ENCODE results near the gene SLIT1.
A peak's percentile ranks its signal among the peaks of the same experiment; 100 is the strongest.

Gene SLIT1

GRCh38 chr10:97138174-97138573 is 47.6 kb downstream of the SLIT1 start:
- DNase-seq, result no peak

GRCh38 chr10:97136756-97137155 is 49.0 kb downstream of the SLIT1 start:
- no peak for DNase-seq

- no peak for DNase-seq
Observed at GRCh38 chr10:97135464-97135863, 50.3 kb downstream of the SLIT1 start.

GRCh38 chr10:97134983-97135382 is 50.8 kb downstream of the SLIT1 start:
- DNase-seq, result no peak

GRCh38 chr10:97134110-97134509 is 51.6 kb downstream of the SLIT1 start:
- DNase-seq, result no peak

- no peak for DNase-seq
Observed at GRCh38 chr10:97132273-97132672, 53.5 kb downstream of the SLIT1 start.

- DNase-seq, result no peak
Observed at GRCh38 chr10:97131666-97132065, 54.1 kb downstream of the SLIT1 start.

- no peak for DNase-seq
Observed at GRCh38 chr10:97131181-97131628, 54.6 kb downstream of the SLIT1 start.

GRCh38 chr10:97129666-97130065 is 56.1 kb downstream of the SLIT1 start:
- peak in 1 of 3 donors; percentile 23 for DNase-seq

GRCh38 chr10:97128516-97129154 is 57.1 kb downstream of the SLIT1 start:
- DNase-seq, result no peak

- no peak for DNase-seq
Observed at GRCh38 chr10:97128039-97128492, 57.7 kb downstream of the SLIT1 start.

GRCh38 chr10:97127509-97127908 is 58.2 kb downstream of the SLIT1 start:
- no peak for DNase-seq

- no peak for DNase-seq
Observed at GRCh38 chr10:97124211-97124610, 61.5 kb downstream of the SLIT1 start.

GRCh38 chr10:97123765-97124164 is 62.0 kb downstream of the SLIT1 start:
- no peak for DNase-seq

- DNase-seq, result no peak
Observed at GRCh38 chr10:97121041-97121440, 64.7 kb downstream of the SLIT1 start.

- DNase-seq, result no peak
Observed at GRCh38 chr10:97120370-97120769, 65.4 kb downstream of the SLIT1 start.

GRCh38 chr10:97119058-97119745 is 66.6 kb downstream of the SLIT1 start:
- no peak for DNase-seq

- peak; percentile 18 to 30 (median 20) for DNase-seq
Observed at GRCh38 chr10:97117372-97117771, 68.4 kb downstream of the SLIT1 start.

GRCh38 chr10:97116462-97117162 is 69.1 kb downstream of the SLIT1 start:
- DNase-seq, result no peak

GRCh38 chr10:97115846-97116245 is 69.9 kb downstream of the SLIT1 start:
- no peak for DNase-seq

GRCh38 chr10:97111615-97112014 is 74.1 kb downstream of the SLIT1 start:
- DNase-seq, result no peak

- DNase-seq, result no peak
Observed at GRCh38 chr10:97109547-97109946, 76.2 kb downstream of the SLIT1 start.

- DNase-seq, result no peak
Observed at GRCh38 chr10:97107551-97107950, 78.2 kb downstream of the SLIT1 start.

- no peak for DNase-seq
Observed at GRCh38 chr10:97106207-97106606, 79.6 kb downstream of the SLIT1 start.

All from suppressor macrophage treated with lipopolysaccharide for 1 hour (primary cell).